ENCODE measurements around the gene ITGB3BP. TPM values are rescaled to one million over a fixed set of nuclear protein-coding genes. Genes with fewer than 3 reads are reported as not detected.

Gene ITGB3BP
- total and polyA plus RNA-seq, 2 of the 13 experiments (the other 11 are each of a cell fraction or from before 2014, with no cell fraction given), result 19.0 to 46.5 TPM

- TF ChIP-seq CREM (IDR thresholded peaks at IDR 0.05) (peak; percentile 82; the same call in 1 of the 2 replicates), CREM (CRISPR knock-in tag; IDR thresholded peaks at IDR 0.05) (no peak), MAZ (IDR thresholded peaks at IDR 0.05; ENCODE audit: borderline replicate concordance, low read depth, low read length) (peak; percentile 78), MAZ (CRISPR knock-in tag; IDR thresholded peaks at IDR 0.05; ENCODE audit: low read depth) (peak; percentile 96), YY1 (IDR thresholded peaks at IDR 0.05; ENCODE audit: insufficient read depth, insufficient replicate concordance, low read depth, low read length) (peak; percentile 47), SOX13 (IDR thresholded peaks at IDR 0.05) (no peak), SOX13 (CRISPR knock-in tag; conservative IDR thresholded peaks at IDR 0.05 in 1 of 2, IDR thresholded peaks at IDR 0.05 in 1 of 2) (peak; percentile 62 to 95), SIN3B (IDR thresholded peaks at IDR 0.05; ENCODE audit: low read length) (peak; percentile 85), REPIN1 (CRISPR knock-in tag; IDR thresholded peaks at IDR 0.05; ENCODE audit: borderline replicate concordance, low read depth) (peak; percentile 94), JDP2 (CRISPR knock-in tag; IDR thresholded peaks at IDR 0.05; ENCODE audit: borderline replicate concordance) (no peak), ZBTB3 (CRISPR knock-in tag; IDR thresholded peaks at IDR 0.05; ENCODE audit: borderline replicate concordance, low read depth) (0 out of 2 replicates have a peak, but pooled peaks have one; percentile 39), ZNF646 (CRISPR knock-in tag; IDR thresholded peaks at IDR 0.05) (no peak), NAIF1 (CRISPR knock-in tag; IDR thresholded peaks at IDR 0.05; ENCODE audit: borderline replicate concordance) (peak; percentile 98), FUBP1 (CRISPR knock-in tag; IDR thresholded peaks at IDR 0.05; ENCODE audit: borderline replicate concordance) (no peak; the same call in 1 of the 2 replicates), EHMT2 (IDR thresholded peaks at IDR 0.05; ENCODE audit: borderline replicate concordance, low read depth, low read length) (peak; percentile 92; the same call in 1 of the 2 replicates), CREB3 (CRISPR knock-in tag; IDR thresholded peaks at IDR 0.05) (no peak), NR1H2 (CRISPR knock-in tag; IDR thresholded peaks at IDR 0.05; ENCODE audit: borderline replicate concordance, low read depth) (no peak), NFKBIZ (CRISPR knock-in tag; IDR thresholded peaks at IDR 0.05) (no peak)
Measured at GRCh38 chr1:63522891-63523728, at the start of gene ITGB3BP, which contains the start of gene EFCAB7 (continued).
